ENCODE results near the gene WDR18.

The WDR18 gene

GRCh38 chr19:1041835-1042685 is 57.9 kb downstream of the WDR18 start:
- no peak for DNase-seq (ENCODE audit: low read depth in 2 of 2)

- no peak for DNase-seq (ENCODE audit: low read depth in 2 of 2)
These were observed 58.8 kb downstream of the WDR18 start for GRCh38 chr19:1042689-1043511.

All from stimulated activated CD4-positive, alpha-beta T cell treated with anti-CD3 and anti-CD28 coated beads, Interleukin-1b, Interleukin-23, amount 100 ng/mL, for 4 hours (primary cell).